ENCODE measurements around the gene TBC1D16. TPM values are rescaled to one million over a fixed set of nuclear protein-coding genes. Genes with fewer than 3 reads are reported as not detected.

TBC1D16 gene
- polyA plus RNA-seq, 1 donor, result 37.2 TPM

DNA sequence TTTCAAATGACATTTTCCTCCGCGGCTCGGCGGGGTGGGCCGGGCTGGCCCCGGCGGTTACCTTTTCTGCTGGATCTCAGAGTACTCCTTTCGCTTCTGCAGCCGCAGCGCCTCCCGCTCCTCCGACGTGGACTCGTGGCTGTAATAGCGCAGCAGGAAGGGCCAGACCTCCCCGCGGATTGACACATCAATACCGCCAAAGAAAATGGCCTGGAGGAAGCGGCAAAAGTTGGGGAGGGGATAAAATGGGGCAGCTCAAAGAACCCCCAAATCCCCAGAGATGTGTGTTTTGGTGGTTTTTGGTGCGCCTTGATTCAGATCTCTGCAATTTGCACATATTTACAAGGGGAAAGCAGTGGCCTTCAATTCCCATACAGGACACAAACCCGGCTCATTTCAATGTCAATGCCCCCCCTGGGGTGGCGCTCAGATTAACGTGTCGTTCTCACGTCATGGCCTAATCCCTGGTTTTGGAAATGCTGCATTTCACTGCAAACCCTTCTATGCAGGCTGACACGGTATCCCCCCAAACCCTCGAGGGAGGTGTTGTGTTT, 85.9 kb downstream of the TBC1D16 start:
- no peak for DNase-seq

DNA sequence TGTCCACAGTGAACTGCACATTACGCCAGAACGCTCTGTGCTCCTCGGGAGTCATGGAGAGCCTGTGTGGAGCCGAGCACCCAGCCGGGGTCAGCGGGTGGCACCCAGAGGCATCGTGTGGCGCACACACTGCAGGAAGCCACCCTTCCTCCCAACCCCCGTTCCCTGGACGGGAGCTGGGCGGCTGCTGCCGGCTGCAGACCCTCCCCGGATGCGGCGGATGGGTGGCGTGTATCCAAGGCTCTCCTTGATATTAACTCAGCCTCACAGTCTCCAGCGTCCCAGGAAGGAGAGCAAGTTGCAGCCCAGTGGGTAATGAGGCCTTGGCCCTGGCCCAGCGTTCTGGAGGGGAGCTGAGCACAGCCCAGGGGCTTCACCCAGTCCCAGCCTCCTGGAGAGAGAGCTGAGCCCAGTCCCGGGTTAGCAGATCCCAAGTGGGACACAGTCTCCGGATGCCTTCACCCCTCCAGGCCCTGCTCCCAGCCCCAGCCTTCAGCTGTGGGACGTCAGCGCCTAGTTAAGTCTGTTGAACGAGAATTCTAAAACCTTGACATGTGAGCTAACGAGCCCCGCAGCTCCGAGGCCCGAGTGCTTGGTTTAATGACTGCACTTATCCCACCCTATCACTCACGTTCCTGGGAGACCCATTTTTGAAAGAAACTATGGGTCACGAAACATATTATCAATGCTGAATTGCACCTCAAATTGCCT, 86.6 kb downstream of the TBC1D16 start:
- no peak for DNase-seq

DNA sequence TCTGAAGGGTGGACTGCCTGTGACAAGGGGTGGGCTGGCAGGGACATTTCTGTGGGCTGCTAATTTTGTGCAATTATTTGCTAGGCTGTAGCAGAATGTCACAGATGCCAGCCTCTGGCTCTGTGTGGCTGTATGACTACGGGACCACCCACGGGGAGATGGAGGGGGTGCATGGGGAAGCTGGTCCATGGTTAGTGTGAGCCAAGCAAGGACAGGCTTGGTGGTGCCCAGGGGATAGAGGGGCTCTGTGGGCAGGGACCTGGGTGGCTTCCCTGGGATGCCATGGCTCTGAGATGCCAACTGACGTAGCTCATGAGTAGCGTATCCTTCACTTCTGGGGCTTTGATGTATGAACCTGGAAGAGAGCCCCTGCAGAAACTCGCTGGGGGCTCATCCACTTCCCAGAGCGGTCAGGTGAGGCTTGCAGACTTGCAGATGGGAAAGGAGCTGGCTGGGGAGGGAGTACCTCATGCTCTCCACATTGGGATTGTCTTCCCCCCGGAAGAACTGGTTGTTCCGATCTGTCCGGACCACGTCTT, 87.2 kb downstream of the TBC1D16 start:
- no peak for DNase-seq

GRCh38 chr17:79947351-79948031, 88.2 kb downstream of the TBC1D16 start:
- DNase-seq, result no peak

DNA sequence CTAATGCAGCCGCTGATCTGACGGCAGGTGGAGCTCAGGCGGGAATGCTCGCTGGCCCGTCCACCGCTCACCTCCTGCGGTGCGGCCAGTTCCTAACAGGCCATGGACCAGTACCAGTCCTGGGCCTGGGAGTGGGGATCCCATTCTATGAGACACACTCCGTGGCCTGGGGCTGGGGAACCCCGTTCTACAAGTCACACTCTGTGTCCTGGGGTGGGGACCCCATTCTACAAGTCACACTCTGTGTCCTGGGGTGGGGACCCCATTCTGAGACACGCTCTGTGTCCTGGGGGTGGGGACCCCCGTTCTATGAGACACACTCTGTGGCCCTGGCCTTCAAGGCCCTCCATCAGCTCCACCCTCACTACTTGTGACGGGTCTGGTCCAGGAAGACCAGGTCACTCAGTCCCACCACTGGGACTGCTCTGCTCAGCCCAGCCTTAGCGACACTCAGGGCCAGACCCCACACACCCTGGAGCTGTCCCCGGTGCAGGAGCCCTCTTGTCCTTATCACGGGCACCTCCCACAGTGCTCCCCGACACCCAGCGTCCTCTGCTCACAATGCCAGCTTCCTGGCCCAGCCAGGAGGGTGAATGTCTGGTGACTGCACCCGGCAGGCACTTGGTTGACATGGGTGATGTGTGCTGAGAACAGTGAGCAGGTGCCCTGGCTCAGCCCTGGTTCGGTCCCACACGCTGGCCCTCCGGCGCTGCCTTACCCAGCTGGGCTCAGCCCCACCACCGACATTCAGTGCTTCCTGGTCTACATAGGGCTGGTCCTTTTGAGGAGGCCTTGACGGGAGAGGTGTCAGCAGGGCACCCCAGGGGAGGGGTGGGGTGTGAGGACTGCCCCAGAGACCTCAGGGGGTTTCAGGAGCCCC, 89.1 kb downstream of the TBC1D16 start:
- DNase-seq, result no peak

DNA sequence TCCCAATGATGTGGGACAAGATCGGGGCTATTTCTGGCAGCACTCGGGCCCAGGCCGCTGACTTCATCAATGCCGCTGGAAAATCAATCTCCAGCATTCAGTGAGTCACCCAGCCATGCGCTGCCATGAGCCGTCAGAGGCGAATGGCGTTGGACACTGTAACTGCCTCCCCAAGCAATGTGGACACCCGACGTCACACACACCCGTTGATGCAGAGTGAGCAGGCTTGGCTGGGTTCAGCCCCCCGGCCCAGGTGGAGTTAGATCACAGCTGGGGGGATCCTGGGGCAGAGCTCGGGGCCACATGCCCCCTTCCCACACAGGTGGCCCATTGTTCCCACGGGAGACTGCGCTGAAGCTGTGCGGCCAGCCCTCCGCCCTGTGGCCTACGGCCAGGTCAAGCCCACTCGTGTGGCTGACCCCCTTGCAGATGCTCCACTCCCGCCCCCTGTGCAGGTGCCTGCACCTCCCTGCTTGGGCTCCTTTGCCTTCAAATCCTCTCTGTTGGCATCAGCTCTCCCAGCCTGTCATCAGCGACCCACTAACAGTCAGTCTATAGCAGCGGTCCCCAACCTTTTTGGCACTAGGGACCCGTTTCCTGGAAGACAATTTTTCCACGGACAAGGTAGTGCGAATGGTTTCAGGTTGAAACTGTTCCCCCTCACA, 89.9 kb downstream of the TBC1D16 start:
- DNase-seq, result no peak

DNA sequence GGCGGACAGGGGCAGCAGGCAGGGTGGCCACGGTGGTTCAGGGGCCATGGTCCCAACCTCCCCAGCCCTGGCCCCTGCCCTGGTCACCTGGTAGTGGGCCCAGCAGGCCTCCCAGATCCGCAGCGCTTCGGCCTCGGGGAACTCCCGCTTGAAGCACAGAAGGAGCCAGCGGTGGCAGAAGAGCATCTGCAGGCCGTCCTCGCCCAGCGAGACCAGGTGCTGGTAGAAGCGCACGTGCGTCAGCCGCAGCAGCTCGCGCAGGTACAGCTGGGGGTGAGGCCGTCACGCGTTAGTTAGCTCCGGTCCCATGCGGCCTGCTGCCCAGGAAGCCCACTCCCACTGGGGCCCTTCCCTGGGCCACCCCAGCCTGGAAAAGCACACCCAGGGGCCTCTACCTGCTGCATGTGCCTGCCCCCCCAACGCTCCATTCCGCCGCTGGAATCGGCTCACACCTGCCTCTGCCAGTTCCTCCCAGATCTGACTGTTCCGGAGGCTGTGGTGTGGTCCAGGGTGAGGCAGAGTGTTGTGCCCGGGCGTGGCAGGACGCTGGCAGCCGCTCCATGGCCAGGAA, 90.8 kb downstream of the TBC1D16 start:
- no peak for DNase-seq

GRCh38 chr17:79944251-79944812, 91.3 kb downstream of the TBC1D16 start:
- no peak for DNase-seq

- no peak for DNase-seq
Observed at GRCh38 chr17:79943347-79944241, 92.1 kb downstream of the TBC1D16 start.

DNA sequence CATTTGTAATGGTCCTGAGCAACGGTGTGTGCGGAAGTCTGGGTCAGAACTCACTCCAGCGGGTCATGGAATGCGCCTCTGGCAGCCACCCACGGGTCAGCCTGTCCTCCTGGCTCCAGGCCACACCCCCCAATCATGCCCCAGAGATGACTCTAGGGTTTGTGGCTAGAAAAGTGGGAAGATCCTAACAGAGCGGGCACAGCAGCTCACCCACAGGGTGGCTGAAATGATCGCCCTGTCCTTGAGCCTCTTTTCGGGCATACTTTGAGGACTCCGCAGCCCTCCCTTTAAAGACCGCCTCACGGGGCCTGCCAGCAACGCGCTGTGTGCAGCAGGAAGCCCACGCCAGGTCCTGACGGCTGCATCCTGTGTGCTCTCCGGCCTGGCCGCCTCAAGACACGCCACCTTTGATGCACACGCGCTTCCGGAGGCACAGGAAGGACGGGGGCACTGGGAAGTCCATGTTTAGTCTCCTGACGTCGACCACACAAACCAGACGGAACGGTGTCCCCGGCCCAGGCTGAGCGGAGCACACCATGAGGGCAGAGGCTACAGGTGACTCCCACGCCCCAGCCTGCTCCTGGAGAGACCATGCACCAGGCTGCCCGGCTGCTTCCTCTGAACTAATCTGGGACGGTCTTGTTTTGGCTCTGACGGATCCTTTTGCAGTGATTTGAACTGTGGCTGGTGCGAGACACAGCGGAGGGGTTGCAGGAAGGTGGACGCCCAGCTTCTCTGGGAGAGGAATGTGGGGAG, 92.9 kb downstream of the TBC1D16 start:
- DNase-seq, result no peak

GRCh38 chr17:79942011-79942405, 93.7 kb downstream of the TBC1D16 start:
- DNase-seq, result no peak

DNA sequence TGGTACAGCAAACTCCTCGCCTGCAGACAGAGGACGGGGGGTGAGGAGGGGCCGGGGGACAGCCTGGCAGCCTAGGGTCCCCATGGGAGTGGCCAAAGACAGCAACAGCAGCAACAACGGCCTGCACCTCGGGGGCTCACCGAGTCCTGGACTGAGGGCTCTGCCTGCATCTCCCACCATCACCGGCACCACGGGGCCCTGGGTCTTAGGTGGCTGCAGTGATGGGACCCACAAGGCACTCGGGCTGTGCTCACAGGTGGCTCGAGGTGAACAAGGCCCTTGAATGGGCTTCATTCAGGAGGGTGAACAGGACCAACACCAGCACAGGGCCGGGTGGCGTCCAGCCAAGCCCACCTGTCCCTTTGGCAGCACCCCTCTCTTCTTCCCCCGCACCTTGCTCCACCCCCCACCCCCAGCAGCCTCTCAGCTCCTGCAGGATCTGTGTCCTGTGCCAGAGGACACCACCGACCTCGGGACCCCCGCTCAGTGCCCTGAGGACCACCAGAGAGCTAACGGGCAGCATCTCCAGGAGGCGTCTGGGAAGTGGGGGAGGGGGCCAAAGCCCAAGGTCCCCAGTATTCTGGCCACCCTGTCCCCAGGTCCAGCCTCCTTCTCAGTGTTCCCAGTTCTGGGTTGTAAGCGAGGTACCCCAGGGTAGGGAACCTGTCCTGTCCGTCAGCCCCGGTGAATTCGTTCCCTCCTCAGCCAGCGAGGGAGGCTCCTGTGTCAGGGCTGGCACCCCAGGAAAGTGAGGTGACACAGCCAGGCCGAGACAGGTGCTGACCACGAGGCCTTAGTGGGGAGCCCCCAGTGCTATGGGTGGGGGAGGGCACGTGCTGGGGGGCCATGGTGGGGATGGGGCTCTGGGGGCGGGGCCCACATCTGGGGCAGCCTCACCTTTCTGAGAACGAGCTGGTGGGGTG, 94.3 kb downstream of the TBC1D16 start:
- DNase-seq, result no peak

DNA sequence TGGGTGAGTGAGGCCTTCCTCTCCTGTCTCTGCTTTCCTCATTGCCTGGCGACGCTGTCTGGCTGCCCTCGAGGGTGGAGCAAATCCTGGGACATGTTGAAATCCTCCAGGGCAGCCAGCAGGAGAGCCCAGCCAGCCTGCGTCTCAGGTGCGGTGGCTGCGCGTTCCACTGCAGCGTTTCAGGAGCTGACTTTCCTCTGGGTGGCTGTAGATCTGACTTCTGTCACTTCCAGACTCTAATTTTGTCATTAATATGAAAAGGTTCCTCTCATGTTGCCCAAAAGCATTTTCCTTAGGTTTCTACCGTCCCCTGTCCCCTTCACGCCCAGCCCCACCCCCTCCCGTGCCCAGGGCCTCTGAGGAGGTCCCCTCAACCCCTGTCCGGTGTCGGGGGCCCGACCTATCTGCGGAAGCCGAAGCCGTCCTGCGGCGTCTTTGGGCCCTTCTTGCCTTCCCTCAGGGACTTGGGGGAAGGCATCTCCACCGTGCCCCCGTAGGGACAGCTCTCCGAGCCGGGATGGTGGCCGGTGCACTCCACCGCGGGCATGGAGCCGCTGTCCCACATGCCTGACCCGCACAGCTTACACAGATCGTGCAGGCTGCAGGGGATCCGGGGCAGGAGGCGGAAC, 95.1 kb downstream of the TBC1D16 start:
- DNase-seq, result no peak

- DNase-seq, result no peak
Observed at GRCh38 chr17:79939755-79940458, 95.8 kb downstream of the TBC1D16 start.

- DNase-seq, result no peak
Observed at GRCh38 chr17:79939094-79939435, 96.6 kb downstream of the TBC1D16 start.

GRCh38 chr17:79938336-79939093, 97.2 kb downstream of the TBC1D16 start:
- no peak for DNase-seq

All from hindlimb muscle (tissue), 1 donor.